ENCODE measurements around the gene OR6Q1. TPM values are rescaled to one million over a fixed set of nuclear protein-coding genes. Genes with fewer than 3 reads are reported as not detected.

Gene OR6Q1
- total and polyA plus RNA-seq, 2 donors (not counting 1 experiment from before 2014, with no cell fraction given) = not detected

DNA sequence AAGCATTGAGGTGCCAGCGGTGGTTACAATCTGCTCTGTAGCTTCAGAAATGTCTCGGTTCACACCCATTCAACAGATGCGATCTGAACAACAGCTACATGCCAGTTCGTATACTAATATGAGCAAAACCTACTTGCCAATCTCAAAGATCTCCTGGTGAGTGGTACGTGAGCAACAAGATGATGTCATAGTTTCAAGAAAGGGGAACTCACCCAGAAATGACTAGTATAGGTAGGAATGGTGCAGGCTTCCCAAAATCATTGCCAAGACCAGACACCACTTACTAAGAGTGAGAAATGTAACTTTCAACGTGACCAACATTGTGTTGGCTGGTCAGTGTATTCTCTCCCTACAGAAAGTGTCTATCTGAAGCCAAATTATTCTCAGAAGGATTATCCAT is 31.1 kb downstream of the OR6Q1 start:
- no peak for DNase-seq
- 0% methylated on average over 1 of the region's 6 CpGs for WGBS (ENCODE audit: insufficient coverage)
- no peak overlapping the region for H2AFZ ChIP-seq (ENCODE audit: insufficient read depth, low read depth, low read length, poor library complexity, severe bottlenecking)
- intact Hi-C loops (cut with micrococcal nuclease) = no loop called here
- ATAC-seq (ENCODE audit: low read depth) = no peak
- H3K79me2 ChIP-seq (ENCODE audit: control insufficient read depth, insufficient read depth, low read length) = no peaks in the 10 kb centered on the region
- H3K27me3 ChIP-seq (replicated peaks in 1 of 4; ENCODE audit: control extremely low read depth in 1 of 4, control insufficient read depth in 3 of 4, insufficient read depth in 4 of 4, low read length in 3 of 4) = peaks cover 0 to 3% (median 0%) of the 10 kb centered on the region in 4 experiments
- ChIA-PET CTCF (no interaction called here), POLR2A (no interaction called here)
- no peaks in the 10 kb centered on the region for H3K4me1 ChIP-seq (ENCODE audit: control insufficient read depth in 2 of 2, insufficient read depth in 2 of 2, low read length in 2 of 2)
- H3K4me1 Mint-ChIP-seq = no peaks in the 10 kb centered on the region
- no peaks in the 10 kb centered on the region for H4K20me1 ChIP-seq (ENCODE audit: control insufficient read depth, insufficient read depth, low read length, poor library complexity, severe bottlenecking)
- no peak overlapping the region for H3K9ac ChIP-seq (ENCODE audit: low read length)
- no peak overlapping the region for H3K4me2 ChIP-seq (replicated peaks; ENCODE audit: low read depth, low read length, poor library complexity, severe bottlenecking)
- peaks cover 16% of the 10 kb centered on the region for H3K27me3 Mint-ChIP-seq
- TF ChIP-seq, protein P1, sequence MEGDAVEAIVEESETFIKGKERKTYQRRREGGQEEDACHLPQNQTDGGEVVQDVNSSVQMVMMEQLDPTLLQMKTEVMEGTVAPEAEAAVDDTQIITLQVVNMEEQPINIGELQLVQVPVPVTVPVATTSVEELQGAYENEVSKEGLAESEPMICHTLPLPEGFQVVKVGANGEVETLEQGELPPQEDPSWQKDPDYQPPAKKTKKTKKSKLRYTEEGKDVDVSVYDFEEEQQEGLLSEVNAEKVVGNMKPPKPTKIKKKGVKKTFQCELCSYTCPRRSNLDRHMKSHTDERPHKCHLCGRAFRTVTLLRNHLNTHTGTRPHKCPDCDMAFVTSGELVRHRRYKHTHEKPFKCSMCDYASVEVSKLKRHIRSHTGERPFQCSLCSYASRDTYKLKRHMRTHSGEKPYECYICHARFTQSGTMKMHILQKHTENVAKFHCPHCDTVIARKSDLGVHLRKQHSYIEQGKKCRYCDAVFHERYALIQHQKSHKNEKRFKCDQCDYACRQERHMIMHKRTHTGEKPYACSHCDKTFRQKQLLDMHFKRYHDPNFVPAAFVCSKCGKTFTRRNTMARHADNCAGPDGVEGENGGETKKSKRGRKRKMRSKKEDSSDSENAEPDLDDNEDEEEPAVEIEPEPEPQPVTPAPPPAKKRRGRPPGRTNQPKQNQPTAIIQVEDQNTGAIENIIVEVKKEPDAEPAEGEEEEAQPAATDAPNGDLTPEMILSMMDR (IDR thresholded peaks at IDR 0.05) = no peak
- no peak for TF ChIP-seq EZH2 (IDR thresholded peaks at IDR 0.05; ENCODE audit: borderline replicate concordance, insufficient read depth, low read depth, low read length, poor library complexity, severe bottlenecking)
- H3K27ac Mint-ChIP-seq = no peak overlapping the region
- no peak overlapping the region for H3K4me3 Mint-ChIP-seq
- no peak overlapping the region for H3K27ac ChIP-seq (ENCODE audit: low read length in 2 of 2)
- H3K4me3 ChIP-seq (ENCODE audit: control extremely low read depth in 1 of 5, extremely low read depth in 1 of 5, insufficient read depth in 1 of 5, low read depth in 2 of 5, low read length in 4 of 5) = no peak overlapping the region
- no peaks in the 10 kb centered on the region for H3K9me3 Mint-ChIP-seq (ENCODE audit: insufficient read depth)
- no peaks in the 10 kb centered on the region for H3K9me3 ChIP-seq (ENCODE audit: control extremely low read depth in 1 of 3, control insufficient read depth in 2 of 3, insufficient read depth in 1 of 3, low read length in 2 of 3)
- no peaks in the 10 kb centered on the region for H3K36me3 ChIP-seq (replicated peaks in 1 of 2; ENCODE audit: control extremely low read depth in 1 of 2, control insufficient read depth in 1 of 2, extremely low read depth in 1 of 2, insufficient read depth in 2 of 2, low read length in 1 of 2)

DNA sequence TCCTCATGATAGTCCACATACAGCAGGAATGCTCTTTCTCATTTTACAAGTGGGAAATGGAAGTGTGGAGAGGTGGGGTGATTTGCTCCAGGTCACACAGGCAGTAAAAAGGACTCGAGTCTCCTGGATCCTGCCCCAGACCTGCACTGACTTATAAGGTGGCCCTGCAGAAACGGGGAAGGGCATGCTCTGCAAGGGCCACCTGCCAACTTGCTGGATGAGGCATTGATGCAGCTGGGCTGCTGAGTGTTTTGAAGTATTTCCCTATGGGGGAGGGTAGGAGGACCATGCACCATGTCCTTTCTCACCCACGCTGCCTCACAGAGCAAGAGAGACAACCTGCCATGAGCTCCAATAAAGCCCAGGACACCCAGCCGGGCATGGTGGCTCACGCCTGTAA is 36.9 kb downstream of the OR6Q1 start:
- no peaks in the 10 kb centered on the region for H3K36me3 ChIP-seq (replicated peaks in 1 of 2; ENCODE audit: control extremely low read depth in 1 of 2, control insufficient read depth in 1 of 2, extremely low read depth in 1 of 2, insufficient read depth in 2 of 2, low read length in 1 of 2)
- WGBS (ENCODE audit: insufficient coverage) = 83% methylated on average over 4 of the region's 5 CpGs
- H3K9me3 ChIP-seq (ENCODE audit: control extremely low read depth in 1 of 3, control insufficient read depth in 2 of 3, insufficient read depth in 1 of 3, low read length in 2 of 3) = no peaks in the 10 kb centered on the region
- H4K20me1 ChIP-seq (ENCODE audit: control insufficient read depth, insufficient read depth, low read length, poor library complexity, severe bottlenecking) = no peaks in the 10 kb centered on the region
- no peaks in the 10 kb centered on the region for H3K4me1 Mint-ChIP-seq
- no peaks in the 10 kb centered on the region for H3K9me3 Mint-ChIP-seq (ENCODE audit: insufficient read depth)
- no peaks in the 10 kb centered on the region for H3K79me2 ChIP-seq (ENCODE audit: control insufficient read depth, insufficient read depth, low read length)
- no peak overlapping the region for H3K27ac ChIP-seq (ENCODE audit: low read length in 2 of 2)
- H3K27me3 Mint-ChIP-seq = peaks cover 6% of the 10 kb centered on the region
- intact Hi-C loops (cut with micrococcal nuclease) = no loop called here
- no peak overlapping the region for H3K27ac Mint-ChIP-seq
- no peak overlapping the region for H3K4me2 ChIP-seq (replicated peaks; ENCODE audit: low read depth, low read length, poor library complexity, severe bottlenecking)
- H3K4me1 ChIP-seq (ENCODE audit: control insufficient read depth in 2 of 2, insufficient read depth in 2 of 2, low read length in 2 of 2) = no peaks in the 10 kb centered on the region
- no peak overlapping the region for H3K9ac ChIP-seq (ENCODE audit: low read length)
- no peaks in the 10 kb centered on the region for H3K27me3 ChIP-seq (replicated peaks in 1 of 4; ENCODE audit: control extremely low read depth in 1 of 4, control insufficient read depth in 3 of 4, insufficient read depth in 4 of 4, low read length in 3 of 4)
- ChIA-PET CTCF (no interaction called here), POLR2A (no interaction called here)
- no peak overlapping the region for H3K4me3 Mint-ChIP-seq
- no peak overlapping the region for H2AFZ ChIP-seq (ENCODE audit: insufficient read depth, low read depth, low read length, poor library complexity, severe bottlenecking)
- H3K4me3 ChIP-seq (ENCODE audit: control extremely low read depth in 1 of 5, extremely low read depth in 1 of 5, insufficient read depth in 1 of 5, low read depth in 2 of 5, low read length in 4 of 5) = no peak overlapping the region
- no peak for ATAC-seq (ENCODE audit: low read depth)
- no peak for DNase-seq
- TF ChIP-seq, protein P1 (IDR thresholded peaks at IDR 0.05) = no peak
- TF ChIP-seq EZH2 (IDR thresholded peaks at IDR 0.05; ENCODE audit: borderline replicate concordance, insufficient read depth, low read depth, low read length, poor library complexity, severe bottlenecking) = no peak
